ENCODE results near the gene TCEAL4.

- TF ChIP-seq POLR2AphosphoS5 (IDR thresholded peaks at IDR 0.05; ENCODE audit: low read depth, low read length) (no peak), TAF1 (IDR thresholded peaks at IDR 0.05; ENCODE audit: borderline replicate concordance, low read depth, low read length) (no peak)
Measured at GRCh38 chrX:103552236-103552635, 33.1 kb upstream of the TCEAL4 start.

Data from GM12892 (cell line).